ENCODE measurements around the gene SYNE2. TPM values are rescaled to one million over a fixed set of nuclear protein-coding genes. Genes with fewer than 3 reads are reported as not detected.
A peak's percentile ranks its signal among the peaks of the same experiment; 100 is the strongest.

The SYNE2 gene
- total RNA-seq, 1 experiment from 2014 or later, result 71.1 TPM

GRCh38 chr14:64218344-64219240 is 365.8 kb downstream of the SYNE2 start (continued):
- TF ChIP-seq SMAD4 (CRISPR knock-in tag; IDR thresholded peaks at IDR 0.05) (no peak), GTF2I (CRISPR knock-in tag; conservative IDR thresholded peaks at IDR 0.05) (no peak), HMGA2 (CRISPR knock-in tag; IDR thresholded peaks at IDR 0.05) (no peak), ZNF232 (CRISPR knock-in tag; IDR thresholded peaks at IDR 0.05) (no peak)

- Mint-ChIP-seq H3K27me3 (ENCODE audit: low read depth) (no peaks in the 10 kb centered on the region), H3K4me1 (no peaks in the 10 kb centered on the region), H3K27ac (no peak overlapping the region), H3K36me3 (peaks cover 77% of the 10 kb centered on the region), H3K4me3 (no peak overlapping the region), H3K9me3 (no peaks in the 10 kb centered on the region)
- no peak for TF ChIP-seq SMAD3 (CRISPR knock-in tag; IDR thresholded peaks at IDR 0.05; ENCODE audit: borderline replicate concordance)
- TF ChIP-seq NR2C2 (CRISPR knock-in tag; IDR thresholded peaks at IDR 0.05), result no peak
- no peak for TF ChIP-seq CREM (CRISPR knock-in tag; IDR thresholded peaks at IDR 0.05)
- TF ChIP-seq RORB (CRISPR knock-in tag; IDR thresholded peaks at IDR 0.05), result no peak
- no peak for TF ChIP-seq TEAD4 (CRISPR knock-in tag; IDR thresholded peaks at IDR 0.05)
- TF ChIP-seq PRRX2 (CRISPR knock-in tag; IDR thresholded peaks at IDR 0.05), result no peak
- TF ChIP-seq JUN (CRISPR knock-in tag; IDR thresholded peaks at IDR 0.05), result no peak
- no peak for DNase-seq (ENCODE audit: low spot score)
- ChIA-PET POLR2A (interaction anchor here (1.4 kb wide), 1 partner anchor 23 kb away, joined by 3 read pairs; no protein-coding TSS in a partner anchor), CTCF (interaction anchor here (0.8 to 1.6 kb wide), 3 partner anchors 37 to 83 kb away, joined by 3 to 6 read pairs (median 4); no protein-coding TSS in a partner anchor)
- ATAC-seq, result peak; percentile 67
These were observed 367.3 kb downstream of the SYNE2 start for GRCh38 chr14:64220056-64220455.

- DNase-seq (ENCODE audit: low spot score) (no peak), ATAC-seq (no peak)
- Mint-ChIP-seq H3K36me3 (peaks cover 77% of the 10 kb centered on the region), H3K27ac (no peak overlapping the region), H3K9me3 (no peaks in the 10 kb centered on the region), H3K4me3 (no peak overlapping the region), H3K4me1 (no peaks in the 10 kb centered on the region), H3K27me3 (ENCODE audit: low read depth) (no peaks in the 10 kb centered on the region)
- ChIA-PET POLR2A (interaction anchor here (1.4 kb wide), 1 partner anchor 24 kb away, joined by 3 read pairs; no protein-coding TSS in a partner anchor), CTCF (interaction anchor here (0.8 to 1.6 kb wide), 3 partner anchors 37 to 82 kb away, joined by 3 to 6 read pairs (median 4); no protein-coding TSS in a partner anchor)
- TF ChIP-seq IRF2 (CRISPR knock-in tag; IDR thresholded peaks at IDR 0.05; ENCODE audit: borderline replicate concordance, low read depth), result no peak
- no peak for TF ChIP-seq ESRRA (CRISPR knock-in tag; IDR thresholded peaks at IDR 0.05; ENCODE audit: borderline replicate concordance)
- TF ChIP-seq NR1H2 (CRISPR knock-in tag; IDR thresholded peaks at IDR 0.05), result no peak
- no peak for TF ChIP-seq FOXP1 (CRISPR knock-in tag; IDR thresholded peaks at IDR 0.05; ENCODE audit: borderline replicate concordance)
- no peak for TF ChIP-seq MXD4 (CRISPR knock-in tag; IDR thresholded peaks at IDR 0.05; ENCODE audit: borderline replicate concordance)
- no peak for TF ChIP-seq ATF2 (CRISPR knock-in tag; IDR thresholded peaks at IDR 0.05; ENCODE audit: borderline replicate concordance, low read depth)
- no peak for TF ChIP-seq EMX1 (CRISPR knock-in tag; IDR thresholded peaks at IDR 0.05)
- no peak for TF ChIP-seq STAT6 (CRISPR knock-in tag; conservative IDR thresholded peaks at IDR 0.05; ENCODE audit: low read depth)
- TF ChIP-seq PRDM15 (CRISPR knock-in tag; IDR thresholded peaks at IDR 0.05), result no peak
These were observed 367.7 kb downstream of the SYNE2 start for GRCh38 chr14:64220466-64220865.
